Measurements from ENCODE around the gene TFF3. TPM values are rescaled to one million over a fixed set of nuclear protein-coding genes. Genes with fewer than 3 reads are reported as not detected.

The TFF3 gene
- polyA plus RNA-seq, 3 donors: 0.07 TPM; not detected in 2

DNA sequence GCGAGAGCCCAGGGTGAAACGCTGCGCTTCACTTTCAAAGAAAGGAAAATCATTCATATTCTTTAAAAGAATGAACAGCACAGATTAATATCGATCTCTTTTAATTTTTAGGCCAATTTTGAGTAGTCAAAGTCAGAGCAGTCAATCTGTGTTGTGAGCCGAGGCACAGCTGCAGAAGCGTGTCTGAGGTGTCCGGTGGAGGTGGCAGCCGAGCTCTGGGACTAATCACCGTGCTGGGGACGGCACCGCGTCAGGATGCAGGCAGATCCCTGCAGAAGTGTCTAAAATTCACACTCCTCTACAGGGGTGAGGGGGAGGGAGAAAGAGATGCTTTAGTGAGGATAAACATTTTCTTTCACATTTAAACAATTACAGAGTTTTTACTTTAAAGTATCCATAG, 47.0 kb upstream of the TFF3 start:
- Histone ChIP-seq H3K27me3 (ENCODE audit: control insufficient read depth in 2 of 2, insufficient read depth in 2 of 2, low read length in 2 of 2) (no peaks in the 10 kb centered on the region), H3K9me3 (replicated peaks in 1 of 2; ENCODE audit: control insufficient read depth in 1 of 2, insufficient read depth in 1 of 2, low read length in 2 of 2) (peaks cover 3 to 8% of the 10 kb centered on the region in 2 donors), H2AFZ (ENCODE audit: insufficient read depth, low read depth, low read length, poor library complexity, severe bottlenecking) (no peak overlapping the region), H3K79me2 (ENCODE audit: insufficient read depth, low read length) (no peaks in the 10 kb centered on the region), H3K27ac (ENCODE audit: low read depth in 1 of 2, low read length in 2 of 2) (no peak overlapping the region), H3K4me1 (ENCODE audit: control insufficient read depth in 1 of 2, insufficient read depth in 2 of 2, low read length in 2 of 2) (peaks cover 0 to 6% of the 10 kb centered on the region in 2 donors), H4K20me1 (ENCODE audit: insufficient read depth, low read length) (no peaks in the 10 kb centered on the region), H3K4me3 (replicated peaks in 1 of 3; ENCODE audit: low read depth in 2 of 3, low read length in 3 of 3) (no peak overlapping the region), H3K4me2 (replicated peaks; ENCODE audit: extremely low read depth, low read length, poor library complexity, severe bottlenecking) (no peak overlapping the region), H3K36me3 (replicated peaks in 1 of 2; ENCODE audit: control insufficient read depth in 1 of 2, insufficient read depth in 2 of 2, low read length in 2 of 2) (no peaks in the 10 kb centered on the region), H3K9ac (ENCODE audit: insufficient read depth, low read length, poor library complexity, severe bottlenecking) (no peak overlapping the region)
- H3K27me3 Mint-ChIP-seq (ENCODE audit: low read depth in 3 of 3): peaks cover 0 to 14% (median 12%) of the 10 kb centered on the region in 3 donors
- H3K9me3 Mint-ChIP-seq: peaks cover 0 to 10% (median 3%) of the 10 kb centered on the region in 7 donors
- 100% methylated on average over 4 of the region's 12 CpGs for WGBS (ENCODE audit: insufficient coverage)
- TF ChIP-seq CTCF (IDR thresholded peaks at IDR 0.05): no peak
- H3K36me3 Mint-ChIP-seq: no peaks in the 10 kb centered on the region
- intact Hi-C loops (cut with micrococcal nuclease): no loop called here
- H3K27ac Mint-ChIP-seq: no peak overlapping the region
- no peak for DNase-seq
- peaks cover 9% of the 10 kb centered on the region for H3K4me1 Mint-ChIP-seq
- no peak overlapping the region for H3K4me3 Mint-ChIP-seq

DNA sequence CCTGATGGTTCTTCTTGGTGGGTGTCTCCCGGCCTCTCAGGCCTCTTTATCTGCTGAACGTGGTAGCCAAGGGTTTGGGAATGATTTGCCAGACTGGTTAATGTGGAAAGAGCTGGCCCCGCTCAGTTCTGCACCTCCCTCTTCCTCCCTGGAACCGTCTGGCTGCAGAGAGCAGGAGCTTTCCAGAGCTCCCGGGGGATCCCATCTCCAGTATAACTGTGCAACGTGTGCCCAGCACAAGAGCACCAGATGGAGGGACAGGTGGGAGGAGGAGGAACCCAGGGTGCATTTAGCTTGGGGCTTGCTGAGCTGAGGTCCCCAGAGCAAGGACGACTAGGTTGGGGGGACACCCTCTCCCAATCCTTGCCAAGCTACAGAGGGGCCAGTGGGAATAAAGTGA, 46.1 kb upstream of the TFF3 start:
- H3K4me3 Mint-ChIP-seq: no peak overlapping the region
- peaks cover 3 to 12% of the 10 kb centered on the region in 2 donors for H3K9me3 ChIP-seq (replicated peaks in 1 of 2; ENCODE audit: control insufficient read depth in 1 of 2, insufficient read depth in 1 of 2, low read length in 2 of 2)
- intact Hi-C loops (cut with micrococcal nuclease): no loop called here
- no peaks in the 10 kb centered on the region for H3K36me3 ChIP-seq (replicated peaks in 1 of 2; ENCODE audit: control insufficient read depth in 1 of 2, insufficient read depth in 2 of 2, low read length in 2 of 2)
- TF ChIP-seq CTCF (IDR thresholded peaks at IDR 0.05): no peak
- 60% methylated on average over 1 of the region's 7 CpGs for WGBS (ENCODE audit: insufficient coverage)
- no peaks in the 10 kb centered on the region for H3K27me3 ChIP-seq (ENCODE audit: control insufficient read depth in 2 of 2, insufficient read depth in 2 of 2, low read length in 2 of 2)
- DNase-seq: no peak
- H3K4me1 Mint-ChIP-seq: peaks cover 9% of the 10 kb centered on the region
- H3K79me2 ChIP-seq (ENCODE audit: insufficient read depth, low read length): no peaks in the 10 kb centered on the region
- H4K20me1 ChIP-seq (ENCODE audit: insufficient read depth, low read length): no peaks in the 10 kb centered on the region
- H3K9me3 Mint-ChIP-seq: peaks cover 0 to 15% (median 8%) of the 10 kb centered on the region in 7 donors
- H3K27me3 Mint-ChIP-seq (ENCODE audit: low read depth in 3 of 3): peaks cover 1 to 16% (median 12%) of the 10 kb centered on the region in 3 donors
- H3K4me2 ChIP-seq (replicated peaks; ENCODE audit: extremely low read depth, low read length, poor library complexity, severe bottlenecking): no peak overlapping the region
- no peak overlapping the region for H2AFZ ChIP-seq (ENCODE audit: insufficient read depth, low read depth, low read length, poor library complexity, severe bottlenecking)
- no peak overlapping the region for H3K9ac ChIP-seq (ENCODE audit: insufficient read depth, low read length, poor library complexity, severe bottlenecking)
- H3K4me1 ChIP-seq (ENCODE audit: control insufficient read depth in 1 of 2, insufficient read depth in 2 of 2, low read length in 2 of 2): peaks cover 0 to 6% of the 10 kb centered on the region in 2 donors
- no peak overlapping the region for H3K27ac ChIP-seq (ENCODE audit: low read depth in 1 of 2, low read length in 2 of 2)
- H3K4me3 ChIP-seq (replicated peaks in 1 of 3; ENCODE audit: low read depth in 2 of 3, low read length in 3 of 3): no peak overlapping the region
- no peak overlapping the region for H3K27ac Mint-ChIP-seq
- H3K36me3 Mint-ChIP-seq: no peaks in the 10 kb centered on the region
